GM12891 (cell line): ENCODE data around the gene AIM2. TPM values are rescaled to one million over a fixed set of nuclear protein-coding genes. Genes with fewer than 3 reads are reported as not detected.
"Not testable (repeated sequence)": the region's sequence is repeated elsewhere in the genome, so short reads cannot be mapped to it uniquely, and the experiment has no call there.

Source experiments
- DNase-seq: peaks from one replicate; pipeline ENCODE4 v3.0.0; 2011; ENCODE audit warnings: low spot score; ENCODE audit not compliant: insufficient read length
- FAIRE-seq: peaks from 2 replicates; lab custom pipeline; 2011; peaks lifted over from hg19 to GRCh38; lab: Jason Lieb, UNC
- PAX5 ChIP-seq: IDR thresholded peaks from 2 replicates; pipeline ENCODE4 v1.6.1; 2011; ENCODE audit warnings: low read length, moderate library complexity, mild to moderate bottlenecking; ENCODE audit not compliant: insufficient read depth, severe bottlenecking
- POLR2A ChIP-seq: IDR thresholded peaks from 2 replicates; pipeline ENCODE4 v1.6.1; 2011; ENCODE audit warnings: low read depth, low read length, control low read depth
- POLR2AphosphoS5 ChIP-seq: IDR thresholded peaks from 2 replicates; pipeline ENCODE4 v1.6.1; 2011; ENCODE audit warnings: low read depth, low read length, control low read depth
- POU2F2 ChIP-seq: IDR thresholded peaks from 2 replicates; pipeline ENCODE4 v1.6.1; 2011; ENCODE audit warnings: low read depth, mild to moderate bottlenecking, control low read depth, low read length, moderate library complexity
- SPI1 ChIP-seq: IDR thresholded peaks from 2 replicates; pipeline ENCODE4 v1.6.1; 2011; ENCODE audit warnings: low read depth, low read length, control low read depth
- TAF1 ChIP-seq: IDR thresholded peaks from 2 replicates; pipeline ENCODE4 v1.6.1; 2011; ENCODE audit warnings: low read depth, low read length, control low read depth
- polyA plus RNA-seq: library from polyadenylated mRNA; unstranded; fragments of >200 nt; gene quantifications from one replicate; pipeline ENCODE4 v1.2.1, GENCODE V29; 2012; ENCODE audit warnings: low read depth, missing spikeins, inconsistent platforms; ENCODE audit not compliant: missing spikeins

AIM2 gene
- polyA plus RNA-seq = 14.5 TPM

- DNase-seq (no peak), FAIRE-seq (no peak)
- TF ChIP-seq TAF1 (peak; percentile 67), POLR2AphosphoS5 (peak; percentile 81), SPI1 (peak; percentile 59), PAX5 (no peak), POLR2A (peak; percentile 62; the same call in 1 of the 2 replicates), POU2F2 (peak; percentile 27; the same call in 1 of the 2 replicates)
Observed at GRCh38 chr1:159076438-159077119, at the start of gene AIM2. TSS of gene AIM2 (minus strand) at chr1:159076766. CDS start at chr1:159073499, 3,267 bp downstream.

- DNase-seq = no peak
- FAIRE-seq = no peak
- no peak for TF ChIP-seq POLR2AphosphoS5
- TF ChIP-seq POLR2A = no peak
- no peak for TF ChIP-seq POU2F2
- no peak for TF ChIP-seq TAF1
- TF ChIP-seq PAX5 = no peak
- TF ChIP-seq SPI1 = no peak
Observed at GRCh38 chr1:159123587-159123986, 47.0 kb upstream of the AIM2 start.

GRCh38 chr1:159122005-159122621 is 45.5 kb upstream of the AIM2 start:
- peak; percentile 76 for TF ChIP-seq SPI1
- no peak for TF ChIP-seq TAF1
- DNase-seq (no peak), FAIRE-seq (no peak)

- FAIRE-seq (no peak), DNase-seq (no peak)
- TF ChIP-seq PAX5 (no peak), POU2F2 (0 out of 2 replicates have a peak, but pooled peaks have one; percentile 32)
Observed at GRCh38 chr1:159121526-159121925, 45.0 kb upstream of the AIM2 start.

GRCh38 chr1:159120317-159120716 is 43.8 kb upstream of the AIM2 start:
- DNase-seq (no peak), FAIRE-seq (no peak)
- no peak for TF ChIP-seq PAX5
- TF ChIP-seq POLR2AphosphoS5 = no peak
- TF ChIP-seq POLR2A = no peak
- no peak for TF ChIP-seq SPI1
- no peak for TF ChIP-seq POU2F2
- no peak for TF ChIP-seq TAF1

- no peak for TF ChIP-seq POLR2A
- TF ChIP-seq TAF1 = no peak
- FAIRE-seq (no peak), DNase-seq (no peak)
Observed at GRCh38 chr1:159113596-159114433, 37.2 kb upstream of the AIM2 start.

- not testable (repeated sequence) for FAIRE-seq, DNase-seq
Observed at GRCh38 chr1:159103021-159103420, 26.5 kb upstream of the AIM2 start.

- no peak for FAIRE-seq
- TF ChIP-seq PAX5 (no peak), TAF1 (no peak), SPI1 (no peak)
- no peak for DNase-seq
Observed at GRCh38 chr1:159100589-159100988, 24.0 kb upstream of the AIM2 start.

- FAIRE-seq (no peak), DNase-seq (no peak)
- TF ChIP-seq POLR2A (no peak), PAX5 (no peak), POU2F2 (no peak), SPI1 (no peak), POLR2AphosphoS5 (no peak), TAF1 (no peak)
Observed at GRCh38 chr1:159098596-159098995, 22.0 kb upstream of the AIM2 start.

GRCh38 chr1:159092036-159092760 is 15.6 kb upstream of the AIM2 start:
- FAIRE-seq = no peak
- no peak for TF ChIP-seq SPI1
- TF ChIP-seq POLR2A = no peak
- no peak for TF ChIP-seq POU2F2
- TF ChIP-seq PAX5 = no peak
- no peak for TF ChIP-seq POLR2AphosphoS5
- TF ChIP-seq TAF1 = no peak
- no peak for DNase-seq
